ENCODE results near the gene ADAM17. TPM values are rescaled to one million over a fixed set of nuclear protein-coding genes. Genes with fewer than 3 reads are reported as not detected.
A peak's percentile ranks its signal among the peaks of the same experiment; 100 is the strongest.

ADAM17 gene
- total RNA-seq, 1 donor: 40.1 TPM

DNA sequence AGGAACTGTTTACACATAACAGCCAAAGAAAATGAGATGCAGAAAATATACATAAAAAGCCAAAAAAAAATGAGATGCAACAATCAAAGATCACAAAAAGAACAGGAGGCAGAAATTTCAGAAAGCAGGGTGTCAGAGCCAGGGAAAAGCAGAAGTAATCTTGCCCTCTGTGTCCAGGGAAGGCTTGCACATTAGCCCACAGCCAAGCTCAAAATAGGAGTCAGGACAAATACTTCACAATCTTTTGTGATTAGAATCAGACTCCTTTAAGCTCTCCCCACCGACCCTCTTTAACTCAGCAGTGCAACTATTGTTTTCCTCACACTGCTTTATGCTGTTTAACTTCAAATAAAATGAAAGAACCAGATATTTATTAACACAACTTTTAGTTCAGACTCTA lies 46.7 kb downstream of the ADAM17 start:
- DNase-seq (ENCODE audit: low read depth): no peak
- TF ChIP-seq, protein P1, sequence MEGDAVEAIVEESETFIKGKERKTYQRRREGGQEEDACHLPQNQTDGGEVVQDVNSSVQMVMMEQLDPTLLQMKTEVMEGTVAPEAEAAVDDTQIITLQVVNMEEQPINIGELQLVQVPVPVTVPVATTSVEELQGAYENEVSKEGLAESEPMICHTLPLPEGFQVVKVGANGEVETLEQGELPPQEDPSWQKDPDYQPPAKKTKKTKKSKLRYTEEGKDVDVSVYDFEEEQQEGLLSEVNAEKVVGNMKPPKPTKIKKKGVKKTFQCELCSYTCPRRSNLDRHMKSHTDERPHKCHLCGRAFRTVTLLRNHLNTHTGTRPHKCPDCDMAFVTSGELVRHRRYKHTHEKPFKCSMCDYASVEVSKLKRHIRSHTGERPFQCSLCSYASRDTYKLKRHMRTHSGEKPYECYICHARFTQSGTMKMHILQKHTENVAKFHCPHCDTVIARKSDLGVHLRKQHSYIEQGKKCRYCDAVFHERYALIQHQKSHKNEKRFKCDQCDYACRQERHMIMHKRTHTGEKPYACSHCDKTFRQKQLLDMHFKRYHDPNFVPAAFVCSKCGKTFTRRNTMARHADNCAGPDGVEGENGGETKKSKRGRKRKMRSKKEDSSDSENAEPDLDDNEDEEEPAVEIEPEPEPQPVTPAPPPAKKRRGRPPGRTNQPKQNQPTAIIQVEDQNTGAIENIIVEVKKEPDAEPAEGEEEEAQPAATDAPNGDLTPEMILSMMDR (IDR thresholded peaks at IDR 0.05; ENCODE audit: insufficient read depth, low read length): no peak
- no peak overlapping the region for H3K4me3 ChIP-seq (ENCODE audit: low read depth, low read length)

DNA sequence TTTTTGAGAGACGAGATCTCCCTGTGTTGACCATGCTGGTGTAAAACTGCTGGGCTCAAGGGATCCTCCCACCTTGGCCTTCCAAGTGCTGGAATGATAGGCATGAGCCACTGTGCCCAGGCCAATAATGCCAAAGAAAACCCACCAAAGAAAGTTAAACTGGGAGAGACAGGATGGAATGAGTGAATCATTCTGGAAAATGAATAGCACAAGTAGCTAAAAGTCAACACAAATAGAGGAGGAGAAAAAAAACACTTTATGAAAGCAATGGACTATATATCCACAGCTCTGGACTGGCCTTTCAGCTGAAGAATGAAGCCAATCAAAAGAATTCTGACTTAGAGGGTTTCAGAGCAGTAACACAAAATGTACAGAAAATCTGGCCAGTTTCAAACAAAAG lies 57.4 kb downstream of the ADAM17 start:
- DNase-seq (ENCODE audit: low read depth): peak; percentile 25
- no peak overlapping the region for H3K4me3 ChIP-seq (ENCODE audit: low read depth, low read length)
- TF ChIP-seq, protein P1 (IDR thresholded peaks at IDR 0.05; ENCODE audit: insufficient read depth, low read length): no peak

DNA sequence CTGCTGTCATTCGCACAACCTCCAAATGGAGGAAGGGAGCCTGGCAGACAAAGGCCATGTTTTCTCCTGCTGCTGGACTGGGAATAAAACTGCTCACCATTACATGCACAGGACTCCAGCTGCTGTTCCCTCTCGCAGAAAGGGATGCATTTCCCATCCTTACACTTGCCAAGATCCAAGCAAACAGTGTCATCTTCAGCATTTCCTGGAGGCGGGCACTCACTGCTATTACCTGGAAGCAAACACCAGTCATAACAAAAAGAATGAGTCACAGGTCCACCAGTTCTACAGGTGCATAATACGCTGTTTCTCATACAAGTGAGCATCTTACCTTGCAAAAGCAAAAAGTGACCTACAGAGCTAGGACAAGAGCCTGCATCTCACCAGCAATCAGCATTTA lies 58.6 kb downstream of the ADAM17 start:
- TF ChIP-seq, protein P1 (IDR thresholded peaks at IDR 0.05; ENCODE audit: insufficient read depth, low read length): no peak
- DNase-seq (ENCODE audit: low read depth): no peak

DNA sequence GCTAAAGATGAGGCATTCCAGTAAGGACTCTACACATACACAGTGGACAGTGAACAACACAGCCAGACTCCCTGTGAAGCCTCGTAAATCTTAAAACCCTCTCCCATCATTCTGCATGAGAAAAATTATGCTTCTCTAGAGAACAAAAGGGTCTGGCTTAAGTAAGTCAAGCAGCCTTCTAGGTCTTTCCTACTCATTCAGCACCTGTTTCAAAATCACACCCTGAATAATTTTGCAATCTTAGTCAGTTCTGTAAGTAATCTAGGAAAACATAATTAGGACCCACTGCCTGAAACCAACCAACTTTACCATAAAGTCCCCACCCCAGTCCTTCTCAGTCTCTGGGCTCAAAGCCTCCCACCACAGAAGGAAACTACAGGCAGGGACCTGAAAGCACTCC lies 61.5 kb downstream of the ADAM17 start:
- no peak overlapping the region for H3K4me3 ChIP-seq (ENCODE audit: low read depth, low read length)
- TF ChIP-seq, protein P1 (IDR thresholded peaks at IDR 0.05; ENCODE audit: insufficient read depth, low read length): no peak
- DNase-seq (ENCODE audit: low read depth): no peak

More for the DNA sequence above, 58.6 kb downstream of the ADAM17 start:
- H3K4me3 ChIP-seq (ENCODE audit: low read depth, low read length): no peak overlapping the region

DNA sequence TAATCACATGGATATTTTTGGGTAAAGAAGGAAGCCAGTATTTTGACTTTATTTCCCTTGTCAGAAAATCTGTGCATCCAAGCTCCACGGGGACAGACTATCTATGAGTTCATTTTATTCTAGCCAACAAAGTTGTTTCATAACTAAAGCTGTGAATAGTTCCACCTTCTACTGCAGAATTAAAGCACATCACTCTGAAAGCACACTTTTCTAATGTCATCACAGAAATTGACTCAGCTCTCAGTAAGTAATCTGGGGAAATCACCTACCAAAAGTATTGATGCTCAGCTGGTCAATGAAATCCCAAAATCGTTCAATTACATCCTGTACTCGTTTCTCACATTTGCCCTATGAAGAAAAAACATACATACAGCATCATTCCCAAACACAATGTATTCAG lies 62.2 kb downstream of the ADAM17 start:
- H3K4me3 ChIP-seq (ENCODE audit: low read depth, low read length): no peak overlapping the region
- TF ChIP-seq, protein P1 (IDR thresholded peaks at IDR 0.05; ENCODE audit: insufficient read depth, low read length): no peak
- DNase-seq (ENCODE audit: low read depth): no peak

DNA sequence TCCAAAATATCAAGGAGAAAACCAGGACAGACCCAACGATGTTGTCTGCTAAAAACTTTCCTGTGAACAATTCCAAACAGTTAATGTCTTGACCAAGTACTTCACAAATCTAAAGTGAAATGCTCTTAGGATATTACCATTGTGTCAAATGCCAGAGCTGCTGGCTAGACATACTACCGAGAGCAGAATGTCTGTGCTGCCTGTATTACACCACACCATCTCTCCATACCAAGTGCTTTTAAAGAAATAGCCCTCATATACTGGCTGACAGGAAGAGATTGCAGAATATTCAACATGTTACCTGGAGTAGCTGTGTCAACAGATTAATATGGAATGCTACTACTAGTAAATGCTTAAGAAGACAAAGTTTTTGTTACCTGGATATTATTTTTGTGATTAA lies 62.7 kb downstream of the ADAM17 start:
- TF ChIP-seq, protein P1 (IDR thresholded peaks at IDR 0.05; ENCODE audit: insufficient read depth, low read length): no peak
- DNase-seq (ENCODE audit: low read depth): no peak
- no peak overlapping the region for H3K4me3 ChIP-seq (ENCODE audit: low read depth, low read length)

DNA sequence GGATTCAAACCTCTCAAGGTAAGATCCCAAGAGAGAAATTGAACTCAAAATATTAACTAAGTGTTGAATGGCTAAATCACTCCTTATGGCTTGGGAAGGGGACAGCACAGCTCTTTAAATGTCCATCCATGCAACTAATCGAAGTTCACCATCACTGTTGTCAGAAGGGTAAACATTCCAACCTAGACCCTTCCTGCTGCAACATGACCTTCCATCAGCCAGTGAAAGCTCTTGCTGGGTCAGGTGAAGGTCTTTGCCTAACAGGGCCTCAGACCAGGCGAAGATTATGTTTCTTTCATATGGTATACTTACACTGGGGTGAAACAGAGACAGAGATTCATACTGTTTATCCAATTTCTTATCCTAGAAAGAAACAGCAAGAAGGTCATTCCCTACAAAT lies 64.8 kb downstream of the ADAM17 start:
- DNase-seq (ENCODE audit: low read depth): no peak
- H3K4me3 ChIP-seq (ENCODE audit: low read depth, low read length): no peak overlapping the region
- TF ChIP-seq, protein P1 (IDR thresholded peaks at IDR 0.05; ENCODE audit: insufficient read depth, low read length): no peak

Measured in fibroblast of the aortic adventitia (primary cell).